Natural killer cell (primary cell): Measurements from ENCODE around the gene MAP2K1. TPM values are rescaled to one million over a fixed set of nuclear protein-coding genes. Genes with fewer than 3 reads are reported as not detected.

ENCODE experiments used
- ATAC-seq, 3 donors: fragments of 150-1000 bp in 2 of 3; fragments of 200-7000 bp in 1 of 3; cut with Tn5 transposase; 1 replicate in 1 of 3; 2 replicates in 2 of 3; pipeline ENCODE4 v1.10.0; 2021; ENCODE audit warnings: mild to moderate bottlenecking in 2 of 3, moderate library complexity in 2 of 3
- DNase-seq, 2 donors: peaks; one replicate each; pipeline versions ENCODE4 v3.0.0 to v3.0.0-alpha.2; 2013 to 2021; ENCODE audit warnings: mixed read lengths in 1 of 2
- H3K27ac ChIP-seq: one replicate; pipeline ENCODE4 v1.5.1; 2013; ENCODE audit warnings: mild to moderate bottlenecking, low read length
- H3K27me3 ChIP-seq: one replicate; pipeline ENCODE4 v1.6.1; 2013; ENCODE audit warnings: low read length; ENCODE audit not compliant: control insufficient read depth, insufficient read depth
- H3K36me3 ChIP-seq: one replicate; pipeline ENCODE4 v1.6.1; 2013; ENCODE audit warnings: low read length; ENCODE audit not compliant: control insufficient read depth, insufficient read depth
- H3K4me1 ChIP-seq: one replicate; pipeline ENCODE4 v1.6.1; 2013; ENCODE audit warnings: low read length; ENCODE audit not compliant: control insufficient read depth, insufficient read depth
- H3K4me3 ChIP-seq: one replicate; pipeline ENCODE4 v1.5.1; 2013; ENCODE audit warnings: low read length
- H3K9me3 ChIP-seq: one replicate; pipeline ENCODE4 v1.6.1; 2013; ENCODE audit warnings: low read length; ENCODE audit not compliant: control insufficient read depth, insufficient read depth
- H3K27ac Mint-ChIP-seq, 2 donors: one replicate each; pipeline ENCODE4 v1.8.0; 2022; ENCODE audit warnings: mild to moderate bottlenecking in 2 of 2, mixed read lengths in 2 of 2, moderate library complexity in 1 of 2
- H3K27me3 Mint-ChIP-seq, 2 donors: one replicate each; pipeline ENCODE4 v1.8.0; 2022; ENCODE audit warnings: low read depth in 2 of 2, mixed read lengths in 2 of 2
- H3K36me3 Mint-ChIP-seq: one replicate; pipeline ENCODE4 v1.8.0; 2022; ENCODE audit warnings: mixed read lengths
- H3K4me1 Mint-ChIP-seq, 2 donors: one replicate each; pipeline ENCODE4 v1.8.0; 2022; ENCODE audit warnings: mixed read lengths in 2 of 2
- H3K4me3 Mint-ChIP-seq: one replicate; pipeline ENCODE4 v1.8.0; 2022; ENCODE audit warnings: mild to moderate bottlenecking, moderate library complexity, mixed read lengths
- H3K9me3 Mint-ChIP-seq, 2 donors: one replicate each; pipeline ENCODE4 v1.8.0; 2022; ENCODE audit warnings: mixed read lengths in 2 of 2
- CTCF ChIP-seq: fragments of 200-600 bp; IDR thresholded peaks from one replicate; pipeline ENCODE4 v1.8.0; 2022; ENCODE audit warnings: antibody characterized with exemption
- WGBS: methylation state at CpG from one replicate; pipeline ENCODE4 v1.1.7; 2013; ENCODE audit warnings: missing lambda C conversion rate; ENCODE audit not compliant: insufficient coverage; 5-methylcytosine and 5-hydroxymethylcytosine counted together
- intact Hi-C: fragments of 100-400 bp; cut with micrococcal nuclease; formaldehyde crosslinking; loops from one replicate; pipeline ENCODE4 v1.14.2; 2022
- total RNA-seq, 4 donors: library from RNA; stranded (reverse); fragments of 120-200 nt in 1 of 4; gene quantifications; one replicate each; pipeline versions ENCODE4 v1.2.3 to v1.2.4, GENCODE V29; 2013 to 2022

MAP2K1 gene
- total RNA-seq, 3 donors from 2014 or later (not counting 1 experiment from before 2014, with no cell fraction given) = 45.5 to 49.2 (median 48.9) TPM

DNA sequence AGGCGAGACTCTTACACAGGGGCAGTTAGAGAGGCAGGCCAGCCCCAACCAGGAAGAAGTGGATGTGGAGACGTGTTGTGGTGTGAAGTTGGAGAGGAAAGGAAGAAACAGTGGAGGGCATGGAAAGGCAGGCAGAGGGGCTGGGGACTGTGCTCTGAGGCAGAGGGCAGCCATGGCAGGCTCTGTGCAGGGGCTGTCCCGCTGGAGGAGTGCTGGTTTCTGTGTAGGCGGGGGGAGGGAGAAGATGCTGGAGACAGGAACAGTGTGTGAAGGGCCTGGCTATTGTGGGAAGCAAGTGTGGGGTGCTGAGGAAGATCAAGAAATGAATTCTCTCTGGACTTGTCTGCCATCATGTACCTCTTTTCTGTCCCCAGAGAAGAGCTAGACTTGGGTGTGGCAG lies 89.8 kb downstream of the MAP2K1 start:
- Histone ChIP-seq H3K4me3 (no peak overlapping the region), H3K36me3 (peaks cover 2% of the 10 kb centered on the region), H3K27me3 (no peaks in the 10 kb centered on the region), H3K27ac (no peak overlapping the region), H3K4me1 (peaks cover 11% of the 10 kb centered on the region), H3K9me3 (no peaks in the 10 kb centered on the region)
- 91% methylated on average over 4 of the region's 4 CpGs for WGBS
- Mint-ChIP-seq H3K9me3 (no peaks in the 10 kb centered on the region), H3K27me3 (no peaks in the 10 kb centered on the region), H3K36me3 (no peaks in the 10 kb centered on the region), H3K27ac (peak overlapping the region in 1 of 2 donors; percentile 52), H3K4me1 (peaks cover 16 to 27% of the 10 kb centered on the region in 2 donors), H3K4me3 (no peak overlapping the region)
- no peak for DNase-seq
- intact Hi-C loops = no loop called here
- TF ChIP-seq CTCF = no peak
- no peak for ATAC-seq

GRCh38 chr15:66477011-66477410 lies 90.3 kb downstream of the MAP2K1 start:
- H3K36me3 ChIP-seq = peaks cover 7% of the 10 kb centered on the region
- ATAC-seq (no peak), DNase-seq (no peak)
- no peak overlapping the region for H3K4me3 Mint-ChIP-seq
- H3K27me3 Mint-ChIP-seq = no peaks in the 10 kb centered on the region
- H3K9me3 ChIP-seq = no peaks in the 10 kb centered on the region
- H3K27me3 ChIP-seq = no peaks in the 10 kb centered on the region
- H3K27ac Mint-ChIP-seq = no peak overlapping the region
- H3K36me3 Mint-ChIP-seq = no peaks in the 10 kb centered on the region
- H3K4me1 Mint-ChIP-seq = peaks cover 14 to 25% of the 10 kb centered on the region in 2 donors
- no peak overlapping the region for H3K27ac ChIP-seq
- intact Hi-C loops = no loop called here
- H3K4me3 ChIP-seq = no peak overlapping the region
- TF ChIP-seq CTCF = no peak
- no peaks in the 10 kb centered on the region for H3K9me3 Mint-ChIP-seq
- WGBS = 100% methylated on average over 2 of the region's 2 CpGs
- peaks cover 6% of the 10 kb centered on the region for H3K4me1 ChIP-seq

- H3K27me3 Mint-ChIP-seq = no peaks in the 10 kb centered on the region
- H3K36me3 Mint-ChIP-seq = no peaks in the 10 kb centered on the region
- ATAC-seq (no peak), DNase-seq (no peak)
- intact Hi-C loops = no loop called here
- no peak overlapping the region for H3K4me3 ChIP-seq
- H3K4me1 Mint-ChIP-seq = peaks cover 6 to 29% of the 10 kb centered on the region in 2 donors
- no peak overlapping the region for H3K27ac ChIP-seq
- H3K4me1 ChIP-seq = no peaks in the 10 kb centered on the region
- no peaks in the 10 kb centered on the region for H3K9me3 ChIP-seq
- H3K4me3 Mint-ChIP-seq = no peak overlapping the region
- H3K27me3 ChIP-seq = no peaks in the 10 kb centered on the region
- H3K27ac Mint-ChIP-seq = peak overlapping the region in 1 of 2 donors; percentile 25
- peaks cover 26% of the 10 kb centered on the region for H3K36me3 ChIP-seq
- TF ChIP-seq CTCF = no peak
- 88% methylated on average over 4 of the region's 6 CpGs for WGBS
- H3K9me3 Mint-ChIP-seq = no peaks in the 10 kb centered on the region
Measured at GRCh38 chr15:66480267-66480666, 93.6 kb downstream of the MAP2K1 start.

DNA sequence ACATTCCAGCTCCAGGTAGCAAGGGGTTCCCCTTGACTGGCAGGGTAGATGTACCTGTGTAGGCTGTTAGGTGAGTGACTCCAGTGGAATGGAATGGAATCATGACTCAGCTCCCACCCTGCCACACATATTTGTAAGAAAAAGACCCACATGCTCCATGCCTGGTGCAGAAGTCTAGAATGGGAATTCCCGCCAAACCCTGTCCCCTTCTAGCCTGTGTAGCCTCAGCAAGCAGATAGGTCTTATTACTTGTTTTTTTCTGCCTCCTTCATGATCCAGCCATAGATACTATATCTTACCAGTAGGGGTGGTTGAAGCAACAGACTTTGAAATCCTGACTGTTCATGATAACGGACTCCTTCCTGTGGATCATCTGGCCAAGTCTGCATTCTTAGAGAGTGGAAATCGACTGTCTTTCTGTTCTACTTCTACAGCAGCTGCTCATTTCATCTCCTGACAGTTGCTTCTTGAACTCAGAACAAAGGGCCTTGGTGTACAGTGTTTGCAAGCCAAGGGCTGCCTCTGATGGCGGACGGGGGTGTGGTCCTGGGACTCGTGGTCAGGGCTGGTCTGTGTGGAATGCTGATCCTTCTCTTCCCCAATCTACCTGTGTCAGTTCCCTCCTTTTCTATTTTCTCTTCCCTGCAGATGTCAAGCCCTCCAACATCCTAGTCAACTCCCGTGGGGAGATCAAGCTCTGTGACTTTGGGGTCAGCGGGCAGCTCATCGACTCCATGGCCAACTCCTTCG lies 94.6 kb downstream of the MAP2K1 start:
- ATAC-seq = no peak
- Mint-ChIP-seq H3K27me3 (no peaks in the 10 kb centered on the region), H3K27ac (no peak overlapping the region), H3K36me3 (no peaks in the 10 kb centered on the region), H3K4me1 (peaks cover 0 to 26% of the 10 kb centered on the region in 2 donors), H3K4me3 (no peak overlapping the region), H3K9me3 (no peaks in the 10 kb centered on the region)
- H3K27ac ChIP-seq = no peak overlapping the region
- TF ChIP-seq CTCF = no peak
- intact Hi-C loops = no loop called here
- 97% methylated on average over 10 of the region's 10 CpGs for WGBS
- H3K9me3 ChIP-seq = no peaks in the 10 kb centered on the region
- no peak for DNase-seq
- H3K36me3 ChIP-seq = peaks cover 26% of the 10 kb centered on the region
- no peaks in the 10 kb centered on the region for H3K27me3 ChIP-seq
- H3K4me1 ChIP-seq = no peaks in the 10 kb centered on the region
- no peak overlapping the region for H3K4me3 ChIP-seq
